HG03135 (cell line): ENCODE measurements around the gene BPI.
"Not testable (repeated sequence)": the region's sequence is repeated elsewhere in the genome, so short reads cannot be mapped to it uniquely, and the experiment has no call there.

Experiments
- ATAC-seq: cut with Tn5 transposase; IDR thresholded peaks from one replicate; pipeline ENCODE4 v1.9.1; 2021; ENCODE audit warnings: mild to moderate bottlenecking, moderate library complexity; ENCODE audit not compliant: unreplicated experiment

BPI gene

GRCh38 chr20:38331814-38332213 is 27.9 kb downstream of the BPI start:
- no peak for ATAC-seq

- no peak for ATAC-seq
Observed at GRCh38 chr20:38334016-38334415, 30.1 kb downstream of the BPI start.

- ATAC-seq: no peak
Observed at GRCh38 chr20:38336726-38337125, 32.8 kb downstream of the BPI start.

- no peak for ATAC-seq
Observed at GRCh38 chr20:38337561-38338140, 33.7 kb downstream of the BPI start.

GRCh38 chr20:38338849-38339520 is 35.0 kb downstream of the BPI start:
- no peak for ATAC-seq

GRCh38 chr20:38339521-38339896 is 35.6 kb downstream of the BPI start:
- ATAC-seq: not testable (repeated sequence)

GRCh38 chr20:38339997-38340396 is 36.0 kb downstream of the BPI start:
- no peak for ATAC-seq

- no peak for ATAC-seq
Observed at GRCh38 chr20:38340693-38341092, 36.7 kb downstream of the BPI start.

- no peak for ATAC-seq
Observed at GRCh38 chr20:38342216-38342615, 38.3 kb downstream of the BPI start.

GRCh38 chr20:38342713-38343310 is 38.9 kb downstream of the BPI start:
- ATAC-seq: no peak

GRCh38 chr20:38343311-38344106 is 39.6 kb downstream of the BPI start:
- ATAC-seq: no peak

GRCh38 chr20:38344107-38344701 is 40.2 kb downstream of the BPI start:
- no peak for ATAC-seq

GRCh38 chr20:38345643-38346042 is 41.7 kb downstream of the BPI start:
- ATAC-seq: no peak

- ATAC-seq: no peak
Observed at GRCh38 chr20:38346247-38346651, 42.3 kb downstream of the BPI start, which contains the start of gene LBP. Gene LBP, plus strand, starts transcription at chr20:38346482. Its CDS starts 35 bp downstream, at chr20:38346517.

- ATAC-seq: no peak
Observed at GRCh38 chr20:38346741-38347140, 42.8 kb downstream of the BPI start.

- no peak for ATAC-seq
Observed at GRCh38 chr20:38349856-38350255, 45.9 kb downstream of the BPI start.

GRCh38 chr20:38350879-38351775 is 47.2 kb downstream of the BPI start:
- no peak for ATAC-seq

- no peak for ATAC-seq
Observed at GRCh38 chr20:38353316-38353715, 49.4 kb downstream of the BPI start.

- ATAC-seq: no peak
Observed at GRCh38 chr20:38354227-38354626, 50.3 kb downstream of the BPI start.
